Endothelial cell (in vitro differentiated cells): Measurements from ENCODE around the gene DESI1. TPM values are rescaled to one million over a fixed set of nuclear protein-coding genes. Genes with fewer than 3 reads are reported as not detected.
A peak's percentile ranks its signal among the peaks of the same experiment; 100 is the strongest.

Source experiments
- DNase-seq: peaks from one replicate; pipeline ENCODE4 v3.0.0; 2021; ENCODE audit warnings: low spot score
- H3K27ac Mint-ChIP-seq: one replicate; pipeline ENCODE4 v1.8.0; 2021; ENCODE audit warnings: mixed read lengths, inconsistent platforms; ENCODE audit not compliant: unreplicated experiment
- H3K27me3 Mint-ChIP-seq: one replicate; pipeline ENCODE4 v1.8.0; 2021; ENCODE audit warnings: mild to moderate bottlenecking, moderate library complexity, mixed read lengths, inconsistent platforms; ENCODE audit not compliant: unreplicated experiment
- H3K36me3 Mint-ChIP-seq: one replicate; pipeline ENCODE4 v1.8.0; 2021; ENCODE audit warnings: mild to moderate bottlenecking, low read depth, mixed read lengths, inconsistent platforms; ENCODE audit not compliant: unreplicated experiment
- H3K4me1 Mint-ChIP-seq: one replicate; pipeline ENCODE4 v1.8.0; 2021; ENCODE audit warnings: mild to moderate bottlenecking, mixed read lengths, inconsistent platforms; ENCODE audit not compliant: unreplicated experiment
- H3K4me3 Mint-ChIP-seq: one replicate; pipeline ENCODE4 v1.8.0; 2021; ENCODE audit warnings: mild to moderate bottlenecking, mixed read lengths, inconsistent platforms; ENCODE audit not compliant: unreplicated experiment
- H3K9me3 Mint-ChIP-seq: one replicate; pipeline ENCODE4 v1.8.0; 2021; ENCODE audit warnings: mixed read lengths, inconsistent platforms; ENCODE audit not compliant: unreplicated experiment
- CTCF ChIP-seq: fragments of 200-600 bp; sonication (generic); IDR thresholded peaks from one replicate; pipeline ENCODE4 v1.5.0; 2021; ENCODE audit warnings: antibody characterized with exemption; ENCODE audit not compliant: unreplicated experiment
- total RNA-seq: library from RNA; stranded (reverse); fragmentation: NEBNext Ultra II Directional; extraction: Animal tissue kit (Norgen Biotek cat#: 25700); gene quantifications from one replicate; pipeline ENCODE4 v1.2.1, GENCODE V29; 2021; ENCODE audit not compliant: unreplicated experiment

Gene DESI1
- total RNA-seq, 1 donor from 2014 or later: 23.2 TPM

GRCh38 chr22:41612603-41613306 is 8.1 kb downstream of the DESI1 start:
- TF ChIP-seq CTCF: no peak
- no peak overlapping the region for H3K27ac Mint-ChIP-seq
- no peak overlapping the region for H3K4me3 Mint-ChIP-seq
- no peaks in the 10 kb centered on the region for H3K27me3 Mint-ChIP-seq
- H3K36me3 Mint-ChIP-seq: peaks cover 5% of the 10 kb centered on the region
- peaks cover 4% of the 10 kb centered on the region for H3K4me1 Mint-ChIP-seq
- no peaks in the 10 kb centered on the region for H3K9me3 Mint-ChIP-seq
- no peak for DNase-seq

GRCh38 chr22:41608386-41608785 is 12.5 kb downstream of the DESI1 start:
- Mint-ChIP-seq H3K4me3 (peak overlapping the region; percentile 4), H3K4me1 (peaks cover 4% of the 10 kb centered on the region), H3K27me3 (no peaks in the 10 kb centered on the region), H3K36me3 (peaks cover 19% of the 10 kb centered on the region), H3K9me3 (no peaks in the 10 kb centered on the region), H3K27ac (no peak overlapping the region)
- TF ChIP-seq CTCF: no peak
- no peak for DNase-seq

- Mint-ChIP-seq H3K27ac (no peak overlapping the region), H3K36me3 (peaks cover 26% of the 10 kb centered on the region), H3K4me3 (no peak overlapping the region), H3K4me1 (peaks cover 4% of the 10 kb centered on the region), H3K9me3 (no peaks in the 10 kb centered on the region), H3K27me3 (peaks cover 3% of the 10 kb centered on the region)
- TF ChIP-seq CTCF: no peak
- DNase-seq: no peak
Observed at GRCh38 chr22:41603873-41604332, 16.9 kb downstream of the DESI1 start.

- TF ChIP-seq CTCF: no peak
- Mint-ChIP-seq H3K4me1 (no peaks in the 10 kb centered on the region), H3K27me3 (peaks cover 5% of the 10 kb centered on the region), H3K36me3 (peaks cover 12% of the 10 kb centered on the region), H3K9me3 (no peaks in the 10 kb centered on the region), H3K27ac (no peak overlapping the region), H3K4me3 (no peak overlapping the region)
- no peak for DNase-seq
Observed at GRCh38 chr22:41600976-41601375, 19.9 kb downstream of the DESI1 start.

GRCh38 chr22:41598891-41599635 is 21.8 kb downstream of the DESI1 start:
- H3K4me1 Mint-ChIP-seq: no peaks in the 10 kb centered on the region
- H3K27me3 Mint-ChIP-seq: peaks cover 5% of the 10 kb centered on the region
- no peak for DNase-seq
- no peak overlapping the region for H3K4me3 Mint-ChIP-seq
- H3K27ac Mint-ChIP-seq: no peak overlapping the region
- peaks cover 7% of the 10 kb centered on the region for H3K36me3 Mint-ChIP-seq
- TF ChIP-seq CTCF: no peak
- H3K9me3 Mint-ChIP-seq: no peaks in the 10 kb centered on the region
